Uterus (tissue), 4 donors: ENCODE measurements around the gene OCEL1. TPM values are rescaled to one million over a fixed set of nuclear protein-coding genes. Genes with fewer than 3 reads are reported as not detected.
"Not testable (repeated sequence)": the region's sequence is repeated elsewhere in the genome, so short reads cannot be mapped to it uniquely, and the experiment has no call there.

Source experiments
- DNase-seq, 2 donors: peaks; one replicate each; pipeline ENCODE4 v3.0.0-alpha.2; 2019 to 2020
- H3K27ac ChIP-seq, 2 donors: fragments of 200-600 bp; sonication (generic); 1 replicate in 1 of 2; 2 replicates in 1 of 2; pipeline ENCODE4 v1.5.1; 2016 to 2018
- H3K27me3 ChIP-seq, 2 donors: fragments of 200-600 bp; sonication (generic); one replicate each; pipeline ENCODE4 v1.5.1; 2018 to 2019; ENCODE audit warnings: control low read depth in 1 of 2
- H3K36me3 ChIP-seq, 2 donors: fragments of 200-600 bp; sonication (generic); one replicate each; pipeline ENCODE4 v1.5.1; 2019; ENCODE audit warnings: control low read depth in 1 of 2
- H3K4me1 ChIP-seq, 2 donors: fragments of 200-600 bp; sonication (generic); one replicate each; pipeline ENCODE4 v1.5.1; 2018 to 2019; ENCODE audit warnings: control low read depth in 1 of 2
- H3K4me3 ChIP-seq, 2 donors: fragments of 200-600 bp; sonication (generic); 1 replicate in 1 of 2; 2 replicates in 1 of 2; pipeline ENCODE4 v1.5.1; 2018 to 2019; ENCODE audit warnings: mild to moderate bottlenecking in 1 of 2
- H3K9me3 ChIP-seq, 2 donors: fragments of 200-600 bp; sonication (generic); one replicate each; pipeline ENCODE4 v1.5.1; 2019; ENCODE audit warnings: control low read depth in 1 of 2
- CTCF ChIP-seq, 4 experiments: fragments of 200-600 bp in 2 of 4; fragments of 450-650 bp in 2 of 4; sonication (generic) in 2 of 4; IDR thresholded peaks; one replicate each; pipeline ENCODE4 v1.5.1; 2016 to 2019; ENCODE audit warnings: antibody characterized with exemption in 4 of 4, mild to moderate bottlenecking in 2 of 4, moderate library complexity in 1 of 4
- POLR2A ChIP-seq, 2 donors: fragments of 450-650 bp; IDR thresholded peaks; one replicate each; pipeline ENCODE4 v1.6.1; 2016; ENCODE audit warnings: antibody characterized with exemption in 2 of 2, mild to moderate bottlenecking in 1 of 2, moderate library complexity in 1 of 2
- intact Hi-C: fragments of 100-400 bp; cut with DNase I; formaldehyde crosslinking; loops from one replicate; pipeline ENCODE4 v1.15.1; 2023; ENCODE audit warnings: low total_unique reads
- total RNA-seq, 4 donors: library from RNA; depleted of rRNA in 3 of 4; stranded (reverse); fragments of >200 nt in 3 of 4; gene quantifications; one replicate each; pipeline versions ENCODE4 v1.1.0 to v1.2.4, GENCODE V29; 2014 to 2023
- donor health status: DM: yes; HTN: yes; CAD: no.

Gene OCEL1
- total RNA-seq, 4 donors from 2014 or later: 5.9 to 32.6 (median 17.6) TPM; not detected in 1

- no peaks in the 10 kb centered on the region for H3K9me3 ChIP-seq
- TF ChIP-seq POLR2A (IDR thresholded peaks at IDR 0.05): no peak
- TF ChIP-seq CTCF (IDR thresholded peaks at IDR 0.05): no peak
- H3K4me1 ChIP-seq: no peaks in the 10 kb centered on the region
- no peak overlapping the region for H3K4me3 ChIP-seq
- no peak for DNase-seq
- no peaks in the 10 kb centered on the region for H3K36me3 ChIP-seq
- no peak overlapping the region for H3K27ac ChIP-seq
- no peaks in the 10 kb centered on the region for H3K27me3 ChIP-seq
- intact Hi-C loops: no loop called here
These were observed 42.1 kb upstream of the OCEL1 start for GRCh38 chr19:17183858-17184321.

GRCh38 chr19:17184371-17184841 lies 41.6 kb upstream of the OCEL1 start:
- intact Hi-C loops: no loop called here
- Histone ChIP-seq H3K4me3 (no peak overlapping the region), H3K27ac (no peak overlapping the region), H3K9me3 (no peaks in the 10 kb centered on the region), H3K4me1 (no peaks in the 10 kb centered on the region), H3K36me3 (no peaks in the 10 kb centered on the region), H3K27me3 (no peaks in the 10 kb centered on the region)
- TF ChIP-seq CTCF (IDR thresholded peaks at IDR 0.05) (no peak), POLR2A (IDR thresholded peaks at IDR 0.05) (no peak)
- DNase-seq: no peak

- no peak overlapping the region for H3K27ac ChIP-seq
- no peak for TF ChIP-seq CTCF (IDR thresholded peaks at IDR 0.05)
- H3K4me1 ChIP-seq: no peaks in the 10 kb centered on the region
- H3K9me3 ChIP-seq: no peaks in the 10 kb centered on the region
- no peak for DNase-seq
- no peaks in the 10 kb centered on the region for H3K27me3 ChIP-seq
- intact Hi-C loops: no loop called here
- no peak overlapping the region for H3K4me3 ChIP-seq
- H3K36me3 ChIP-seq: no peaks in the 10 kb centered on the region
These were observed 40.4 kb upstream of the OCEL1 start for GRCh38 chr19:17185590-17185989.

- H3K27me3 ChIP-seq, DNase-seq, intact Hi-C loops, H3K36me3 ChIP-seq, H3K9me3 ChIP-seq, H3K4me3 ChIP-seq, H3K4me1 ChIP-seq, H3K27ac ChIP-seq: not testable (repeated sequence)
These were observed 34.3 kb upstream of the OCEL1 start for GRCh38 chr19:17191736-17192135.

- no peaks in the 10 kb centered on the region for H3K4me1 ChIP-seq
- no peak overlapping the region for H3K27ac ChIP-seq
- no peaks in the 10 kb centered on the region for H3K27me3 ChIP-seq
- H3K36me3 ChIP-seq: no peaks in the 10 kb centered on the region
- H3K4me3 ChIP-seq: no peak overlapping the region
- TF ChIP-seq POLR2A (IDR thresholded peaks at IDR 0.05) (no peak), CTCF (IDR thresholded peaks at IDR 0.05) (no peak)
- intact Hi-C loops: no loop called here
- no peak for DNase-seq
- no peaks in the 10 kb centered on the region for H3K9me3 ChIP-seq
These were observed 33.3 kb upstream of the OCEL1 start for GRCh38 chr19:17192751-17193150.

GRCh38 chr19:17194608-17195007 lies 31.4 kb upstream of the OCEL1 start:
- no peaks in the 10 kb centered on the region for H3K27me3 ChIP-seq
- no peaks in the 10 kb centered on the region for H3K4me1 ChIP-seq
- no peaks in the 10 kb centered on the region for H3K36me3 ChIP-seq
- intact Hi-C loops: no loop called here
- no peak for TF ChIP-seq POLR2A (IDR thresholded peaks at IDR 0.05)
- TF ChIP-seq CTCF (IDR thresholded peaks at IDR 0.05): no peak
- no peak for DNase-seq
- no peak overlapping the region for H3K27ac ChIP-seq
- no peak overlapping the region for H3K4me3 ChIP-seq
- H3K9me3 ChIP-seq: no peaks in the 10 kb centered on the region
